CD4-positive, alpha-beta memory T cell (primary cell): ENCODE data around the gene CD81. TPM values are rescaled to one million over a fixed set of nuclear protein-coding genes. Genes with fewer than 3 reads are reported as not detected.

Source experiments
- CTCF ChIA-PET: fragments of 350-600 bp; sonication (Branson Sonifier 250); formaldehyde crosslinking; loops from one replicate; lab custom pipeline; 2021; ENCODE audit warnings: inconsistent platforms; ENCODE audit not compliant: partially characterized antibody; lab: Charles Lee
- POLR2A ChIA-PET: fragments of 350-600 bp; sonication (Branson Sonifier 250); formaldehyde crosslinking; loops from one replicate; lab custom pipeline; 2021; ENCODE audit not compliant: partially characterized antibody; lab: Charles Lee
- DNase-seq, 5 donors: peaks; one replicate each; pipeline versions ENCODE4 v3.0.0 to v3.0.0-alpha.2; 2020 to 2022; ENCODE audit warnings: mixed read lengths in 1 of 5
- H3K27ac ChIP-seq: one replicate; pipeline ENCODE4 v1.7.0; 2013; ENCODE audit warnings: low read depth, low read length
- H3K27me3 ChIP-seq: 2 replicates; pipeline ENCODE4 v1.7.0; 2013; ENCODE audit warnings: mild to moderate bottlenecking, low read length, moderate library complexity; ENCODE audit not compliant: insufficient read depth
- H3K36me3 ChIP-seq: 2 replicates; pipeline ENCODE4 v1.7.0; 2013; ENCODE audit warnings: mild to moderate bottlenecking, low read length, moderate library complexity; ENCODE audit not compliant: insufficient read depth
- H3K4me1 ChIP-seq: 2 replicates; pipeline ENCODE4 v1.7.0; 2013; ENCODE audit warnings: mild to moderate bottlenecking, low read length, moderate library complexity; ENCODE audit not compliant: insufficient read depth
- H3K4me3 ChIP-seq, 2 donors: one replicate each; pipeline ENCODE4 v1.7.0; 2013; ENCODE audit warnings: low read length in 2 of 2, mild to moderate bottlenecking in 1 of 2
- H3K9me3 ChIP-seq, 2 donors: one replicate each; pipeline ENCODE4 v1.7.0; 2013; ENCODE audit warnings: low read length in 2 of 2, control low read depth in 1 of 2; ENCODE audit not compliant: control insufficient read depth in 1 of 2
- H3K27ac Mint-ChIP-seq, 7 donors: one replicate each; pipeline ENCODE4 v1.8.0; 2020 to 2021; ENCODE audit warnings: mixed read lengths in 7 of 7, mild to moderate bottlenecking in 6 of 7, inconsistent platforms in 3 of 7, moderate library complexity in 3 of 7
- H3K27me3 Mint-ChIP-seq, 2 donors: one replicate each; pipeline ENCODE4 v1.8.0; 2020 to 2021; ENCODE audit warnings: mixed read lengths in 2 of 2
- H3K36me3 Mint-ChIP-seq, 2 donors: one replicate each; pipeline ENCODE4 v1.8.0; 2020 to 2021; ENCODE audit warnings: mixed read lengths in 2 of 2, inconsistent platforms in 1 of 2, mild to moderate bottlenecking in 1 of 2
- H3K4me1 Mint-ChIP-seq, 4 donors: one replicate each; pipeline ENCODE4 v1.8.0; 2020 to 2021; ENCODE audit warnings: mixed read lengths in 4 of 4, mild to moderate bottlenecking in 1 of 4
- H3K4me3 Mint-ChIP-seq, 8 donors: one replicate each; pipeline ENCODE4 v1.8.0; 2020 to 2021; ENCODE audit warnings: mixed read lengths in 8 of 8, mild to moderate bottlenecking in 7 of 8, moderate library complexity in 6 of 8, inconsistent platforms in 3 of 8
- H3K9me3 Mint-ChIP-seq, 8 donors: one replicate each; pipeline ENCODE4 v1.8.0; 2020 to 2021; ENCODE audit warnings: mixed read lengths in 8 of 8, mild to moderate bottlenecking in 5 of 8, inconsistent platforms in 3 of 8, moderate library complexity in 1 of 8
- intact Hi-C: fragments of 100-400 bp; cut with micrococcal nuclease; formaldehyde crosslinking; loops from one replicate; pipeline ENCODE4 v1.15.1; 2023
- polyA plus RNA-seq, 2 donors: library from polyadenylated mRNA; unstranded; fragments of 300-500 nt; fragmentation: Illumina TruSeq; gene quantifications; one replicate each; pipeline ENCODE4 v1.2.3, GENCODE V29; 2021
- total RNA-seq, 2 experiments: library from RNA; stranded (reverse); gene quantifications; one replicate each; pipeline ENCODE4 v1.2.3, GENCODE V29; 2021

CD81 gene
- total and polyA plus RNA-seq, 4 experiments from 2014 or later = 15.2 to 118 (median 83.4) TPM

DNA sequence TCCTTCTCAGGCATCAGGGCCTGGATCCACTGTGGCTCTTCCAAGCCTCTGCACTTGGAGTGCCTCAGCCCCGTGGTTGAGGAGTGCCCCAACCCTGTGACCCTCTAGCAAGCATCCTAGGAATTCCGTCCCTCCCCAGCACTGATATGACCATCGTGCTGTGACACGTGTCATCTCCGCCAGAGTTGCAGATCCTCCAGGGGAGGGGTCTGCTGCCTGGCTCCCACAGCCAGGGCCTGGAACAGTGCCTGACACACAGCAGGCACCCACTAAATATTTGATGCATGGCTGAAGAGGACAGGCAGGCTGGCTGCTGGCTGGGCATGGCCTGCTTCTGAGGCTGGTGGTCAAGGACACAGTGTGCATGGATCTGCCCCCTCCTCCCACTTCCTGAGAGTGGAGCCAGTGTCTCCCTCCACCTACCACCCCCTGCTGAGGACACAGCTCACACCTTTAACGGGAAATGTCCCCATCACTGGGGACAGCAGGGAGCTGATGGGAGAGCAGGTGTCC is 1.7 kb upstream of the CD81 start:
- ChIA-PET POLR2A (interaction anchor here (1.7 to 4.6 kb wide), 2 partner anchors 12 to 25 kb away, joined by 5 to 50 read pairs; partner anchors contain the start of gene TSSC4), CTCF (interaction anchor here (0.9 kb wide), 1 partner anchor 70 kb away, joined by 3 read pairs; no protein-coding TSS in a partner anchor)
- no peak for DNase-seq
- H3K27me3 Mint-ChIP-seq = no peaks in the 10 kb centered on the region
- H3K4me1 Mint-ChIP-seq = peaks cover 9 to 23% (median 14%) of the 10 kb centered on the region in 4 donors
- H3K9me3 Mint-ChIP-seq = peaks cover 0 to 2% (median 0%) of the 10 kb centered on the region in 8 donors
- Histone ChIP-seq H3K27me3 (no peaks in the 10 kb centered on the region), H3K36me3 (no peaks in the 10 kb centered on the region), H3K4me3 (no peak overlapping the region), H3K9me3 (no peaks in the 10 kb centered on the region), H3K27ac (no peak overlapping the region), H3K4me1 (peaks cover 29% of the 10 kb centered on the region)
- peaks cover 0 to 3% of the 10 kb centered on the region in 2 donors for H3K36me3 Mint-ChIP-seq
- H3K4me3 Mint-ChIP-seq = peak overlapping the region in 5 of 8 donors; percentile 43 to 72 (median 59)
- intact Hi-C loops = loop anchor here (5.0 kb wide), 1 partner anchor 73 kb away; the partner anchor contains the start of genes C11orf21 and TSPAN32
- peak overlapping the region in 3 of 7 donors; percentile 19 to 70 (median 51) for H3K27ac Mint-ChIP-seq

- peak overlapping the region in 7 of 8 donors; percentile 26 to 73 (median 59) for H3K4me3 Mint-ChIP-seq
- no peak for DNase-seq
- H3K27me3 Mint-ChIP-seq = no peaks in the 10 kb centered on the region
- CTCF ChIA-PET = interaction anchor here (0.9 to 2.4 kb wide), 3 partner anchors 24 to 70 kb away, joined by 3 to 17 read pairs (median 3); partner anchors contain the start of gene TSSC4
- H3K27ac Mint-ChIP-seq = peak overlapping the region in 3 of 7 donors; percentile 19 to 70 (median 51)
- H3K27me3 ChIP-seq = no peaks in the 10 kb centered on the region
- H3K36me3 ChIP-seq = no peaks in the 10 kb centered on the region
- no peak overlapping the region for H3K27ac ChIP-seq
- H3K9me3 Mint-ChIP-seq = peaks cover 0 to 2% (median 0%) of the 10 kb centered on the region in 8 donors
- no peak overlapping the region for H3K4me3 ChIP-seq
- intact Hi-C loops = loop anchor here (5.0 kb wide), 1 partner anchor 74 kb away; the partner anchor contains the start of genes C11orf21 and TSPAN32
- H3K36me3 Mint-ChIP-seq = peaks cover 0 to 3% of the 10 kb centered on the region in 2 donors
- H3K4me1 Mint-ChIP-seq = peaks cover 9 to 29% (median 19%) of the 10 kb centered on the region in 4 donors
- POLR2A ChIA-PET = interaction anchor here (1.7 to 4.6 kb wide), 4 partner anchors 11 to 71 kb away, joined by 5 to 50 read pairs (median 32); partner anchors contain the start of gene TSSC4
- no peaks in the 10 kb centered on the region for H3K9me3 ChIP-seq
- H3K4me1 ChIP-seq = peaks cover 34% of the 10 kb centered on the region
Measured at GRCh38 chr11:2375964-2376551, 1.1 kb upstream of the CD81 start.

GRCh38 chr11:2377511-2378443 is 667 bp downstream of the CD81 start:
- H3K4me1 ChIP-seq = peaks cover 39% of the 10 kb centered on the region
- peaks cover 11 to 41% (median 26%) of the 10 kb centered on the region in 4 donors for H3K4me1 Mint-ChIP-seq
- H3K27ac Mint-ChIP-seq = peak overlapping the region; percentile 66 to 90 (median 77)
- H3K27ac ChIP-seq = peak overlapping the region; percentile 77
- H3K9me3 ChIP-seq = no peaks in the 10 kb centered on the region
- no peaks in the 10 kb centered on the region for H3K36me3 ChIP-seq
- intact Hi-C loops = loop anchor here (1.0 to 5.0 kb wide), 2 partner anchors 23 to 75 kb away; partner anchors contain the start of genes C11orf21, TSPAN32 and TSSC4
- ChIA-PET CTCF (interaction anchor here (1.0 to 2.4 kb wide), 4 partner anchors 9 to 73 kb away, joined by 5 to 17 read pairs (median 8); partner anchors contain the start of gene TSSC4), POLR2A (interaction anchor here (0.7 to 4.6 kb wide), 7 partner anchors 9 to 551 kb away, joined by 3 to 50 read pairs (median 18); partner anchors contain the start of genes C11orf21, TSPAN32 and TSSC4)
- peaks cover 0 to 2% (median 0%) of the 10 kb centered on the region in 8 donors for H3K9me3 Mint-ChIP-seq
- no peaks in the 10 kb centered on the region for H3K27me3 Mint-ChIP-seq
- H3K36me3 Mint-ChIP-seq = peaks cover 1 to 3% of the 10 kb centered on the region in 2 donors
- H3K27me3 ChIP-seq = no peaks in the 10 kb centered on the region
- H3K4me3 Mint-ChIP-seq = peak overlapping the region; percentile 80 to 88 (median 82)
- peak in 4 of 5 donors; percentile 45 to 66 (median 58) for DNase-seq
- peak overlapping the region; percentile 29 to 76 for H3K4me3 ChIP-seq

DNA sequence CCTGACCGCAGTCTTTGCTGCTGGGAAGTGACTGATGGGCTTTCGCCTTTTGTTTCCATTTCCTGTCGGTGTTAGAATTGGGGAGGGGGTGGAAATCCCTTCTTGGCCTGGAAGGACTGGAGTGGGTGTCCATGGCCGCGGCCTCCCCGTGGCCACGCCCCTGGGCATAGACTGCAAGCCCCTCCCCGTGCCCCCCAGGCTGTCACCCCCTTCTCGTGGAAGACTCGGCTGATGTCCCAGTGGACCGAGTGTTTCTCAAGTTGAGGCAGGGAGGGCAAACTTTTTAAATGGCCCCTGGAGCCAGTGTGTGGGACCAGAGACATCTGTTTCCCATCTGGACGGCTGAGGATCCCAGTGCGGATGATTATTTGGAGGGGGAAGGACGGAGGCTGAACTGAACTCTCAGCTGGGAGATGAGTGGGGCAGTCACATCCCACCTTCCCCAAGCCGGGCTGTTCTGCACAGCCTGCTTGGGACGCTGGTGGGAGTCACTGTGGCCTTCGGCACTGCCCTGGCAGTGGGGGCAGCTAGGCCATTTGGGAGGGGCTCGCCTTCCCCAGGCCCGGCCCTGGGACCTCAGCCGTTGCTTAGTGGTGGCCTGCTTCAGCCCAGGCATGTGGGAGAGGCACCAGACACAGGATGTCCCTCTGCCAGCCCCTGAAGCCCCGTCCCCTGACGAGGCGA is 1.6 kb downstream of the CD81 start:
- POLR2A ChIA-PET = interaction anchor here (0.7 to 4.6 kb wide), 7 partner anchors 9 to 550 kb away, joined by 3 to 50 read pairs (median 18); partner anchors contain the start of genes C11orf21, TSPAN32 and TSSC4
- no peak for DNase-seq
- Histone ChIP-seq H3K4me3 (peak overlapping the region; percentile 29 to 76), H3K4me1 (peaks cover 48% of the 10 kb centered on the region), H3K9me3 (no peaks in the 10 kb centered on the region), H3K27me3 (no peaks in the 10 kb centered on the region), H3K36me3 (no peaks in the 10 kb centered on the region), H3K27ac (peak overlapping the region; percentile 77)
- peak overlapping the region in 6 of 7 donors; percentile 77 to 91 (median 82) for H3K27ac Mint-ChIP-seq
- H3K4me3 Mint-ChIP-seq = peak overlapping the region; percentile 80 to 88 (median 82)
- peaks cover 14 to 49% (median 32%) of the 10 kb centered on the region in 4 donors for H3K4me1 Mint-ChIP-seq
- peaks cover 0 to 2% (median 0%) of the 10 kb centered on the region in 8 donors for H3K9me3 Mint-ChIP-seq
- intact Hi-C loops = loop anchor here (5.0 kb wide), 1 partner anchor 76 kb away; the partner anchor contains the start of genes C11orf21 and TSPAN32
- no peaks in the 10 kb centered on the region for H3K27me3 Mint-ChIP-seq
- peaks cover 1 to 3% of the 10 kb centered on the region in 2 donors for H3K36me3 Mint-ChIP-seq
- CTCF ChIA-PET = interaction anchor here (1.0 to 2.4 kb wide), 4 partner anchors 8 to 74 kb away, joined by 5 to 17 read pairs (median 8); partner anchors contain the start of gene TSSC4

- Histone ChIP-seq H3K4me1 (peaks cover 54% of the 10 kb centered on the region), H3K4me3 (no peak overlapping the region), H3K27ac (no peak overlapping the region), H3K9me3 (no peaks in the 10 kb centered on the region), H3K36me3 (no peaks in the 10 kb centered on the region), H3K27me3 (no peaks in the 10 kb centered on the region)
- Mint-ChIP-seq H3K27me3 (no peaks in the 10 kb centered on the region), H3K9me3 (peaks cover 0 to 2% (median 0%) of the 10 kb centered on the region in 8 donors), H3K4me1 (peaks cover 16 to 56% (median 38%) of the 10 kb centered on the region in 4 donors), H3K36me3 (peaks cover 3% of the 10 kb centered on the region in 2 donors), H3K27ac (peak overlapping the region in 6 of 7 donors; percentile 22 to 88 (median 58)), H3K4me3 (peak overlapping the region; percentile 16 to 80 (median 51))
- no peak for DNase-seq
- CTCF ChIA-PET = no interaction called here
- POLR2A ChIA-PET = no interaction called here
- intact Hi-C loops = loop anchor here (5.0 kb wide), 1 partner anchor 77 kb away; the partner anchor contains the start of genes C11orf21 and TSPAN32
Measured at GRCh38 chr11:2379466-2380174, 2.5 kb downstream of the CD81 start.
